ENCODE results near the gene UBE2D3.
"Not testable (repeated sequence)": the region's sequence is repeated elsewhere in the genome, so short reads cannot be mapped to it uniquely, and the experiment has no call there.

UBE2D3 gene

GRCh38 chr4:102828497-102828808 lies 1.1 kb upstream of the UBE2D3 start:
- no peak for DNase-seq

DNA sequence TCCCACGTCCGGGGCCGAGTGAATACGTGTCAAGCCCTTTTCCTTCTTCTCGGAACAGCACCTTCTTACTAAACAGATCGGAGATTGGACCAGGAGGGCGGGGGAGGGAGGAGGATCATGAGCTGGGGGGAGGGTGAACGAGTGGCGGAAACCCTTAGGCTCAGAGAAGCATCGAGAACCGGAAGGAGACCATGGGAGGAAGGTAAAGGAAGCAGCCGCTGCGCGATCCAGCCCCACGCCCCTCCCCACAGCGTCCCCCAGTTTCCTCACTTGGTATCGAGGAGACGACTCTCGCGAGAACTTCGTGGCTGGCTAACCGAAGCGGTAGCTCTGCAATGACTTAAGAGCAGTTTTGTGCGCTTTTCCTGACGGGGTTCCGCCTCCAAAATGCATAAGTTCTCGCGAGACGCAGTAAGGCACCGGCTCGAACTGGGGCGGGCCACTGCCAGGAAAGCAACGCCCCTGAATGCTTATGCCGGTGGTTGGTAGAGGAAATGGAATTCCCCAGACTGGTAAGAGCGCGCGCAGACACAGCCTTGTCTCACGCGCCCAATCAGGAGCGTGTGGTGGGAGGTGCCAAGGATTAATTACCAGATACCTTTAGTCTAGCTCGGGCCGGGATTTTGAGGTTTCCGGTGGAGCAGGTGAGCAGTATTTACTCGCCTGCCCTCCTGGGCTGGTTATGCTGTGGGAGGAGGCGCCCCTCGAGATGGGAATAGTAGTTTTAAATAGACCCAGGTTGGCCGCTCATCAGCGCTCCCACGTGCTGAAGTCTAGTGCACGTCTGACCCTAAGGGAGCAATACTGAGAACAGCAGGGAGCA lies 534 bp upstream of the UBE2D3 start:
- DNase-seq = peak; percentile 98

DNA sequence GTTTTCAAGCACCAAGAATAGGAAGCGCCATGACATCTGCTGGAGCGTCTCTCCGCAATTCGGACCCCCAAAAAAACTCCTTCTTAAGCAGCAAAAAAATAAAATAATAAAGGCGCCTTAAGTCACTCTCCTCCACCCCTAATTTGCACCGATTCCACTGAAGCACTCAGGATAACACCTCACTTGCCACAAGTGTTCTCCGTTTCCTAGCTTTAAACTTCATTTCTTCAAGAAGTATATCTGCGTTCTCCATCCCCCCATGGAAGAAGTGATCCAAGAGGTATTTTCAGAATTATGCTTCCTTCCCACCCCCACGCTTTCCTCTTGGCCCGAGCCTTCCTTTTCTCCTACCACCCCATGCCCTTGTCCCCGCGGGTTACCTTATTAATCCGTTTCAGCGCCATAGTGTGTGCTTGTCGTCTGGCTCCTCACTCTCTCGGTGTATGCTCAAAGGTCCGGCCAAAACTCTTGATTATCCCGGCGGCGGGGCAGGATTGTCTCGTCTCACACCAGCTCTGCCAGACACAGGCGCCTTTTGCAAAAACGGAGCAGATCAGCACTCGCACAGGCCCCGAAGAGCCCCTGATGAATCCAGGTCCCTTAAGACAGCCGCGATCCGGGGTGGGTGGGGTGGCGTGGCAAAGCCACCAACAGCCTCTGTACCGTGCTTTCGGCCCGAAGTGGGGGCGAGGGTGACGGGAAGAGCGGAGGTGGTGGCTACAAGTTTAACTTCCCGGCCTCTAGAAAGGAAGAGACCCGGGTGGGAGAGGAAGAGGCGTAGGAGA lies 1.1 kb downstream of the UBE2D3 start:
- DNase-seq = no peak

GRCh38 chr4:102825261-102826091 lies 1.9 kb downstream of the UBE2D3 start:
- peak; percentile 24 for DNase-seq

DNA sequence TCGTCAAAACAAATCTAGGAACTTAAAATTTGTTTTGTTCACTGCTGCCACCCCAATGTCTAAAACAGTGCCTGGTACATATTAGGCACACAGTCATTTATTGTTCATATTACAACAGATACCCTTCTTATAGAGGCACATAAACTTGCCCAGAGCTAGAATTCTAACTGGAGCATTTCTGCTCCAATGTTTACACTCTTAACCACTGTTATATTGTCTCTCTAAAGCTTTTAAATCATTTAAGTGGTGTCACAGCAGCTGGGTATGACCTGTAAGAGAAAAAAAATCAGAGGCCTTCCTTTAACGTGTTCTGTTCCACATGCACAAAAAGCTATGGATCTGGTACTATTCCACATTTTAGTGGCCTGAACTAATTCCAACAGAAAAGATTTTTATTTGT lies 3.0 kb downstream of the UBE2D3 start:
- no peak for DNase-seq

DNA sequence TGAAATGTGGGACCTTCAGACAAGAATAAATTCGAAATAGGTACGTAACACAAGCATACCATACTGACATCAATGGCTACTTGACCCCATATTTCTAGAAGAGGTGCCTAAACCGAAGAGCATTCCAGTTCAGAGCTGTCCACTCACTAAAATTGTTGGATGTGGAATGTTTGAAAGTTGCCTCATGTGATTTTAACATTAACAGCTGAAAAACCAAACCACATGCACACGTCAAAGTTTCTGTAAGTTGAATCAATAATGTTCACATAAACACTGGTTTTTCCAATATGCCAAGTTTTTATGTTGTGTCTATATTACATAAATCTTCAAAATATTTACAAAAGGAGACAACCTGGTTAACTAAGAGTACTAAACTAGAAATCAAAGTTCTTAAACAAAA lies 3.5 kb downstream of the UBE2D3 start:
- no peak for DNase-seq

DNA sequence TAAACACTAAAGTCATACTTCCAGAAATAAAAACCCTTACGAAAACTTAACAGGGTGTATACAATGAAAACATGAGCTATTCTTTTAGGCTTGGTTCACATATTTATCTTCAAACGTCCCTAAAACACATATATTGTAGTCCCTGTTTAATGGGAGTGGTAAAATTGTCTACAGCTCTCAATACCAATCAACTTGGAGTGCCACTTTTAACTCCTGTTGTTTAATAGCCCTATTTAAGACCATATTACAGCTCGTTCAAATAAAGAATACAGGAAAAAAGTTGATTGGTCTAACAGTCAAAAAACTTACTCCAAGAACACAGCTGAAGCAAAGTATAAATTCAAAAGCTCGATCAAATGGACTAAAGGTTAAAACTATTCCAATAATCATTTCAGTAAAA lies 3.9 kb downstream of the UBE2D3 start:
- no peak for DNase-seq

DNA sequence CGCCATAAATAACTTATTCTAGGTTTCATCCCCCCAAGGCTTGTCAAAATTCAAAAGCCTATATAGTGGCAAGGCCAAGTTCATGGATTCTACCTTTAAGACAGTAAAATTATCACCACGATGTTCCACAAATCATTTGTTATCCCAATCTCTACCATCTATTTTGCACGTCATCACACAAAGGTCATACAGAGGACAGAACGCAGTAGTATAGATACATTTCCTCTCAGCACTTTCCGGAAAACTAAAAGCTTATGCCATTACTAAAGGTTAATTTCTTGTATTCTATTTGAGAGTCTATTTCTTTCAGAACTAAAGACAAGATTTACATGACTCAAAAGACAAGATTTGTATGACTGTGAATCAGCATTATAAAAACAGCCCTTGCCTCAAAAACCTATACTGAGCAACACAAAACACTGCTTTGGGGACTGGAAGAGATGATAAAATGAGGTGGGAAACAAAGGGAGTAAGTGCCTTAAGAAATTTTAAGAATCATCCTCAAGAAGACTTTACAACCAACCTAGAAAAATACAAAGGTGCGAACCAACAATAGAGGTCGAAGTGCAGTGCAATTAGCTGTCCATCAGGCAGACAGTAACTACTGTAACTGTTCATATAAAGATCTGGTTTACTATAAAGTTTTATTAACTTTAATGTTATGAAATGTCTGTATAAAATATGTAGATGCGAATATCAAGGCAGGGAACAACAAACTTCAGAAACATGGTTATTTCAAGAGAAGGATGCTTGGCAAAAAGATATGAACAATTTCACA lies 7.6 kb downstream of the UBE2D3 start:
- DNase-seq = no peak

GRCh38 chr4:102819100-102819499 lies 8.3 kb downstream of the UBE2D3 start:
- not testable (repeated sequence) for DNase-seq

DNA sequence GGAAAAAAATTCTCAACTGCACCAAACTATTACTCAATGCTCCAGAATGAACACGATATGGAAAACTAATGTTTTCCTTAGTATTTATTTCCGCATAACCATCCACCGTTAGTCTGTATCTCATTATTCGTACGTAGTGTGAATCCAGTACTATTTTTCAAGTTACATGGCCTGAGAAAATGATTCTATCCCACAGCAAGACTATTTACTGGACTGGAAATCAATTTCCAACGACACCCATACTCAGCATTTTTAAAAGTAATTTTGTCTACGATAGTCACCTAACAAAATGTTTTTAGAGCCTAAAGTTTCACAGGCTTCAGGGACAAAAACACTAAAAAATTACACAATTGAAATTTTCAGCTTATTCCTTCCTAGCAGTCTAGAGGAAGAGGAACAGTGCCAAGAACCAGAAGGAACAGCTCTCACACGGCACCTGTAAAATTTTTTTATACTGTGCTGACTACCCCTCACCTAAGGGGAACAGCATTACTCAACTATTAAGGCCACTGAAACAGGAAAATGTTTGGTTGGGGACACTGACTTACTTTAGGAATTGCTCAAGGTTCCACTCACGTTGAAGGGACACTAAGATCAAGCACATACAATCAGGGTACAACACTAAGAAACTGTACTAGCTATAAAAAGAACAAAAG lies 9.6 kb downstream of the UBE2D3 start:
- no peak for DNase-seq

- no peak for DNase-seq
These were observed 10.2 kb downstream of the UBE2D3 start for GRCh38 chr4:102817021-102817605.

DNA sequence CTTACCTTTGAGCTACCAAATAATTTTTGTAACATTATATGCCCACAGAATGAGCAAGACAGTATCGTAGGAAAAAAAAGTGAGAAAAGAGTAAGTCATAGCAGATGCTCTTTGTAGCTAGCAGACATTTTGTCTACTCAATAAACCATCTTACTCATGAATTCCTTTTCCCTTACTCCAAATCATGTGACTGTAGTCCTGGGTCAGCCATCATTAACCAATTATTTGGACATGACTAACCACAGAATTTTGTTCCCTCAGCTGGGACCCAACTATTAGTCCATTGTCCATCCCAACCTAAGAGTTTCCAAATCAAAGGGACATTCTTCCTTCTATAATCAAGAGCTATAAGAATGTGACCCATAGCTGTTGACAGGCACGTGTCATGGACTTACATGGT lies 11.4 kb downstream of the UBE2D3 start:
- no peak for DNase-seq

DNA sequence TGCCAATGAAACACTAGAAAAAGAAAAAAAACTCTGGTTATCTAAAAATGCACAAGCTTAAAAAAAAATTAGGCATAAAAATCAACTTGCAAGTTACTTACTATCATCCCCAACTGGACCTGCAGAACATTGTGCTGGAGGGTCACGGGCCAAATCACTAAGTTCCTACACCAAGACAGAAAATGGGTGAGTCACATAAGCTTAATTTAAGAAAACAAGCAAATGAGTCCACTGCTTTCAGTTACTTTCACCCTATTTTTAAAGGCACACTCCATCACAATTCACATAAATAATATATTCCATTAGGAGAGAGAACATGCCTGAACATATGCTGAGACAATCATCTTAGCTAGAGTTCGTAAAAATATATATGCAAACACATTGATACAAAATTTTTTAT lies 17.7 kb downstream of the UBE2D3 start:
- DNase-seq = no peak

- no peak for DNase-seq
These were observed 18.2 kb downstream of the UBE2D3 start for GRCh38 chr4:102809190-102809589.

GRCh38 chr4:102808009-102808408 lies 19.3 kb downstream of the UBE2D3 start:
- DNase-seq = no peak

DNA sequence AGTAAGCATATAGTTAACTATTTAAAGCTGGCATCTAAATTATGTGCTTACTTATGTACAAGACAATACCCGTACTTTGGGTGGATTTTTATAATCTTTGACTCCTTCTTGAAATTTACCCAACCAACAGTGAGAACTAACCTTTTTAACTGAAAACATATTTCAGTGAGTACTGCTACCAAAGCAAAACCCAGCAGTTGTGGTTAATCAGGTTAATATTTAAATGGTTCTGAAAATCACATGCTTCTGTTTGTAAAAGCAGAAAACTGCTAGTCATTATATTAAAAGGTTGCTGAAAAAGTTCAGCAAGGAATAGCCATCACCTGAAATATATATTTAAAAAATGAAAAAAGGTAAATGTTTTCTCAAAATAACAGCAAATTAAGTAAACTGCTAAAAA lies 20.0 kb downstream of the UBE2D3 start:
- no peak for DNase-seq

DNA sequence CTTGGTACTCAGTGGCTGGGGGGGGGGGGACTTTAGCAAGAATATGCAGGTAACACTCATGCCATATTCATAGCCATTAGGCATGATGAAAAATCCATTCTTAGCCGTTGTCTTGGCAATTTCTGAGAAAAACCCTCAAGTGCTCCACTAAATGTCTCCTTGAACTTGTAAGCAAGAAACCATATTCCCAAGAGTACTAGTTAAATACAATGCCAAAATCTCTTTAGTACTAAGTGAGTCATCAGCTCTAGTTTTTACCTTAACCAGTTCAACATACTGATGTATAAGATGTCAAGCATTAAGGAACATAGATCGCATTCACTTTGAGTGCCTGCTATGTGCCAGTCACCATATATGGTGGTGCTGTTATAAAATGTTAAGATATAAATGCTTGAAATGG lies 27.5 kb downstream of the UBE2D3 start:
- DNase-seq = no peak

GRCh38 chr4:102794999-102795398 lies 32.4 kb downstream of the UBE2D3 start:
- DNase-seq = no peak

GRCh38 chr4:102792361-102792936 lies 34.9 kb downstream of the UBE2D3 start:
- DNase-seq = no peak

DNA sequence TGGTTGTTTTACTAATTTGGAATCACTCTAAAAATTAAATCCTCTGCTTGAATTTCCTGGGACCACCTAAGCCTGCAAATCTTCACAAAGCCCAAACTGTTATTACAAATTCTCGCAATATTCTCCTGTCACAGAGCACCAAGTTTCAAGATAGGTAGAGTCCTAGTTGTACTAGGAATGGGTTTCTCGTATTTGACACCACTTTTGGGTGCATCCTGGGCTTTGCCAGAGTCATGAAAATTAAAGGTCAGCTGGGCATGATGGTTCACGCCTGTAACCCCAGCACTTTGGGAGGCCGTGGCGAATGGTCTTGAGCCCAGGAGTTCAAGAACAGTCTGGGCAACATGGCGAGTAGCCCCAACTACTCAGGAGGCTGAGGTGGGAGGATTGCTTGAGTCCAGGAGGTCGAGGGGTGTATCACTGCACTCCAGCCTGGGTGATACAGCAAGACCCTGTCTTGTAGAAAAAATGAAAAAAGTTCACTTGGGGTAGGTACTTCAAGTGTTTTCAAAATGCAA lies 36.0 kb downstream of the UBE2D3 start:
- no peak for DNase-seq

DNA sequence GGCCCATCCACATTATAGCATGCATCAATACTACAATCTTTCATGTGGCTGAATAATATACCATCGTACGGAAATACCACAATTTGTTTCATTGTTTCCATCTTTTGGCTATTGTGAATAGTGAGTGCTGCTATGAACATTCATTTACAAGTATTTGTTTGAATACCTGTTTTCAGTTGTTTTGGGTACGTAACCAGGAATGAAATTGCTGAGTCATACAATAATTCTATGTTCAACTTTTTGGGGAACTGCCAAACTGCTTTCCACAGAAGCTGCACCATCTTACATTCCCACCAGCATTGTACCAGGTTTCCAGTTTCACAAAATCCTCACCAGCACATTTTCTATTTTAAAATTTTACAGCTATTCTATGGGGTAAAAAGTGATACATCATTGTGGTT lies 38.0 kb downstream of the UBE2D3 start:
- no peak for DNase-seq

Measured in CD4-positive, alpha-beta T cell treated with Interleukin-17A for 4 hours (primary cell).